Measurements from ENCODE around the gene TFIP11.

Gene TFIP11

GRCh38 chr22:26542831-26543230 lies 30.6 kb upstream of the TFIP11 start:
- H3K79me2 ChIP-seq (ENCODE audit: low read length) = no peaks in the 10 kb centered on the region

GRCh38 chr22:26541167-26541819 lies 29.0 kb upstream of the TFIP11 start:
- Histone ChIP-seq H3K27me3 (ENCODE audit: low read depth, low read length) (no peaks in the 10 kb centered on the region), H3K9ac (ENCODE audit: low read length) (no peak overlapping the region), H2AFZ (ENCODE audit: low read depth, low read length) (no peak overlapping the region), H3K4me1 (ENCODE audit: low read length) (peaks cover 4% of the 10 kb centered on the region; the same call in 1 of the 2 replicates), H3K79me2 (ENCODE audit: low read length) (no peaks in the 10 kb centered on the region), H4K20me1 (ENCODE audit: insufficient read depth, low read length) (no peaks in the 10 kb centered on the region), H3K27ac (ENCODE audit: low read length) (no peak overlapping the region), H3K9me3 (ENCODE audit: insufficient read depth, low read length) (no peaks in the 10 kb centered on the region), H3K4me2 (ENCODE audit: low read length) (no peak overlapping the region), H3K36me3 (replicated peaks; ENCODE audit: low read depth, low read length) (no peaks in the 10 kb centered on the region), H3K4me3 (ENCODE audit: low read length) (no peak overlapping the region)
- TF ChIP-seq EZH2phosphoT487 (IDR thresholded peaks at IDR 0.05; ENCODE audit: low read depth) (no peak), CTCF (IDR thresholded peaks at IDR 0.05; ENCODE audit: low read depth, low read length) (no peak)

More at GRCh38 chr22:26542831-26543230, 30.6 kb upstream of the TFIP11 start:
- Histone ChIP-seq H3K4me3 (ENCODE audit: low read length) (no peak overlapping the region), H3K4me2 (ENCODE audit: low read length) (no peak overlapping the region), H3K27ac (ENCODE audit: low read length) (no peak overlapping the region), H3K9ac (ENCODE audit: low read length) (no peak overlapping the region), H3K27me3 (ENCODE audit: low read depth, low read length) (no peaks in the 10 kb centered on the region), H4K20me1 (ENCODE audit: insufficient read depth, low read length) (no peaks in the 10 kb centered on the region), H3K9me3 (ENCODE audit: insufficient read depth, low read length) (no peaks in the 10 kb centered on the region), H3K4me1 (ENCODE audit: low read length) (peaks cover 4% of the 10 kb centered on the region; the same call in 1 of the 2 replicates), H3K36me3 (replicated peaks; ENCODE audit: low read depth, low read length) (no peaks in the 10 kb centered on the region), H2AFZ (ENCODE audit: low read depth, low read length) (no peak overlapping the region)
- TF ChIP-seq CTCF (IDR thresholded peaks at IDR 0.05; ENCODE audit: low read depth, low read length) = no peak
- no peak for TF ChIP-seq EZH2phosphoT487 (IDR thresholded peaks at IDR 0.05; ENCODE audit: low read depth)

GRCh38 chr22:26540119-26540518 lies 27.8 kb upstream of the TFIP11 start:
- H3K9me3 ChIP-seq (ENCODE audit: insufficient read depth, low read length) = no peaks in the 10 kb centered on the region
- no peaks in the 10 kb centered on the region for H3K36me3 ChIP-seq (replicated peaks; ENCODE audit: low read depth, low read length)
- no peak overlapping the region for H3K27ac ChIP-seq (ENCODE audit: low read length)
- no peak overlapping the region for H2AFZ ChIP-seq (ENCODE audit: low read depth, low read length)
- TF ChIP-seq EZH2phosphoT487 (IDR thresholded peaks at IDR 0.05; ENCODE audit: low read depth) (no peak), CTCF (IDR thresholded peaks at IDR 0.05; ENCODE audit: low read depth, low read length) (no peak)
- no peaks in the 10 kb centered on the region for H3K79me2 ChIP-seq (ENCODE audit: low read length)
- no peak overlapping the region for H3K4me2 ChIP-seq (ENCODE audit: low read length)
- H3K27me3 ChIP-seq (ENCODE audit: low read depth, low read length) = no peaks in the 10 kb centered on the region
- peaks cover 11% of the 10 kb centered on the region for H3K4me1 ChIP-seq (ENCODE audit: low read length)
- no peak overlapping the region for H3K4me3 ChIP-seq (ENCODE audit: low read length)
- H3K9ac ChIP-seq (ENCODE audit: low read length) = no peak overlapping the region
- no peaks in the 10 kb centered on the region for H4K20me1 ChIP-seq (ENCODE audit: insufficient read depth, low read length)

DNA sequence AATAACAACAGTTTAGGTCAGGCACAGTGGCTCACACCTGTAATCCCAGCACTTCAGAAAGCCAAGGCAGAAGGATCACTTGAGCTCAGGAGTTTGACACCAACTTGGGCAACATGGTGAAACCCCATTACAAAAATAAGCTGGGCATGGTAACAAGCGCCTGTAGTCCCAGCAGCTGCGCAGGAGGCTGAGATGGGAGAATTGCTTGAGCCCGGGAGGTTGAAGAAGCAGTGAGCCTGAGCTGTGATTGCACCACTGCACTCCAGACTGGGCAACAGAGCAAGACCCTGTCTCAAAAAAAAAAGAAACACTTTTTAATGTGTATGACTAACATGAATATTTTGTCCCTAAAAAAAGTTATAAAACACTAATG lies 24.5 kb upstream of the TFIP11 start:
- Histone ChIP-seq H3K4me2 (ENCODE audit: low read length) (no peak overlapping the region), H3K9me3 (ENCODE audit: insufficient read depth, low read length) (no peaks in the 10 kb centered on the region), H3K9ac (ENCODE audit: low read length) (no peak overlapping the region), H3K4me3 (ENCODE audit: low read length) (no peak overlapping the region), H3K27ac (ENCODE audit: low read length) (no peak overlapping the region), H3K4me1 (ENCODE audit: low read length) (peaks cover 40% of the 10 kb centered on the region), H3K27me3 (ENCODE audit: low read depth, low read length) (no peaks in the 10 kb centered on the region), H2AFZ (ENCODE audit: low read depth, low read length) (no peak overlapping the region), H4K20me1 (ENCODE audit: insufficient read depth, low read length) (no peaks in the 10 kb centered on the region), H3K79me2 (ENCODE audit: low read length) (no peaks in the 10 kb centered on the region), H3K36me3 (replicated peaks; ENCODE audit: low read depth, low read length) (no peaks in the 10 kb centered on the region)
- TF ChIP-seq CTCF (IDR thresholded peaks at IDR 0.05; ENCODE audit: low read depth, low read length) = no peak
- no peak for TF ChIP-seq EZH2phosphoT487 (IDR thresholded peaks at IDR 0.05; ENCODE audit: low read depth)

All from OCI-LY3 (cell line).